K562 (cell line): ENCODE results near the gene AKIRIN1. TPM values are rescaled to one million over a fixed set of nuclear protein-coding genes. Genes with fewer than 3 reads are reported as not detected.
"Not testable (repeated sequence)": the region's sequence is repeated elsewhere in the genome, so short reads cannot be mapped to it uniquely, and the experiment has no call there.

ENCODE experiments used
- ATAC-seq: fragments of 200-7000 bp; cut with Tn5 transposase; 3 replicates; pipeline ENCODE4 v1.9.1; 2020; ENCODE audit warnings: moderate library complexity
- BruUV-seq: library from RNA; stranded (reverse); fragments of 400-500 nt; replicated peaks from 2 replicates; lab custom pipeline; 2021; lab: Mats Ljungman, UMichigan
- CTCF ChIA-PET: fragments of 300-600 bp; formaldehyde crosslinking; extraction: SDS; loops from one replicate; lab custom pipeline; 2021; ENCODE audit warnings: low intra/inter-chr PET ratio; lab: Yijun Ruan, JAX
- POLR2A ChIA-PET: fragments of 300-600, 350-650 bp; sonication (Branson Sonifier 250); formaldehyde crosslinking; extraction: SDS; loops from one replicate; lab custom pipeline; 2021; ENCODE audit warnings: antibody characterized with exemption, inconsistent platforms; lab: Yijun Ruan, JAX
- DNase-seq, 4 experiments: peaks; one replicate each; pipeline versions ENCODE4 v3.0.0 to v3.0.0-alpha.2; 2011 to 2018; ENCODE audit warnings: low spot score in 3 of 4, mixed read lengths in 3 of 4; ENCODE audit errors: extremely low read depth in 1 of 4
- FAIRE-seq: peaks from 2 replicates; lab custom pipeline; 2011; peaks lifted over from hg19 to GRCh38; lab: Jason Lieb, UNC
- H2AFZ ChIP-seq: 2 replicates; pipeline ENCODE4 v1.6.0; 2011; ENCODE audit warnings: low read depth, low read length, control low read depth, inconsistent platforms
- H3K27ac ChIP-seq: fragments of 200-600 bp; 3 replicates; pipeline ENCODE4 v1.8.0; 2011; ENCODE audit warnings: low read depth, mild to moderate bottlenecking, control low read depth, inconsistent platforms, low read length, moderate library complexity, mixed read lengths; ENCODE audit errors: extremely low read depth
- H3K27me3 ChIP-seq, 2 experiments: fragments of 300-600 bp in 1 of 2; 2 replicates in 1 of 2; 3 replicates in 1 of 2; pipeline versions ENCODE4 v1.6.0 to v1.8.0; 2011; ENCODE audit warnings: inconsistent platforms in 2 of 2, low read length in 2 of 2, mild to moderate bottlenecking in 1 of 2, mixed read lengths in 1 of 2, moderate library complexity in 1 of 2; ENCODE audit not compliant: control insufficient read depth in 2 of 2, insufficient read depth in 2 of 2
- H3K36me3 ChIP-seq: fragments of 300-600 bp; 3 replicates; pipeline ENCODE4 v1.8.0; 2011; ENCODE audit warnings: mild to moderate bottlenecking, low read length, inconsistent platforms; ENCODE audit not compliant: control insufficient read depth, insufficient read depth
- H3K4me1 ChIP-seq, 2 experiments: fragments of 200-600 bp in 1 of 2; replicated peaks in 1 of 2; 2 replicates in 1 of 2; 3 replicates in 1 of 2; pipeline versions ENCODE4 v1.5.1 to v1.8.0; 2011; ENCODE audit warnings: inconsistent platforms in 2 of 2, low read length in 2 of 2, mild to moderate bottlenecking in 1 of 2, mixed read lengths in 1 of 2, moderate library complexity in 1 of 2; ENCODE audit not compliant: control insufficient read depth in 2 of 2, insufficient read depth in 2 of 2
- H3K4me2 ChIP-seq: 2 replicates; pipeline ENCODE4 v1.6.1; 2011; ENCODE audit warnings: low read length, control low read depth, inconsistent platforms, mixed read lengths; ENCODE audit not compliant: insufficient read depth
- H3K4me3 ChIP-seq: fragments of 200-600 bp; sonication (generic), shearing (Covaris generic); 2 replicates; pipeline ENCODE4 v1.5.1; 2016; ENCODE audit warnings: control low read depth, inconsistent platforms
- H3K79me2 ChIP-seq: fragments of 200-600 bp; 3 replicates; pipeline ENCODE4 v1.8.0; 2011; ENCODE audit warnings: low read length, inconsistent platforms; ENCODE audit not compliant: control insufficient read depth, insufficient read depth
- H3K9ac ChIP-seq, 2 experiments: 2 replicates each; pipeline versions ENCODE4 v1.6.0 to v1.6.1; 2011; ENCODE audit warnings: low read depth in 2 of 2, low read length in 2 of 2, control low read depth in 1 of 2, inconsistent platforms in 1 of 2, mild to moderate bottlenecking in 1 of 2, mixed read lengths in 1 of 2; ENCODE audit not compliant: insufficient read depth in 1 of 2
- H3K9me1 ChIP-seq: one replicate; pipeline ENCODE4 v1.6.0; 2011; ENCODE audit warnings: inconsistent platforms, mild to moderate bottlenecking, low read length, moderate library complexity; ENCODE audit not compliant: control insufficient read depth, insufficient read depth
- H3K9me3 ChIP-seq: replicated peaks from 2 replicates; pipeline ENCODE4 v1.5.1; 2011; ENCODE audit warnings: low read depth, low read length, inconsistent platforms; ENCODE audit not compliant: control insufficient read depth, insufficient read depth
- H4K20me1 ChIP-seq: replicated peaks from 2 replicates; pipeline ENCODE4 v1.6.1; 2011; ENCODE audit warnings: low read length, inconsistent platforms, mixed read lengths; ENCODE audit not compliant: control insufficient read depth, insufficient read depth
- ADNP ChIP-seq: fragments of 200-800 bp; sonication (Bioruptor generic); IDR thresholded peaks from 2 replicates; pipeline ENCODE4 v1.6.1; 2016; ENCODE audit warnings: missing genetic modification characterization, missing compliant biosample characterization
- BCOR ChIP-seq: fragments of 450-650 bp; IDR thresholded peaks from 2 replicates; pipeline ENCODE4 v1.6.1; 2016
- DPF2 ChIP-seq: fragments of 450-650 bp; IDR thresholded peaks from 2 replicates; pipeline ENCODE4 v1.6.1; 2016
- EGR1 ChIP-seq: fragments of 450-650 bp; conservative IDR thresholded peaks from 2 replicates; pipeline ENCODE4 v1.6.1; 2017; ENCODE audit warnings: mild to moderate bottlenecking
- GTF3C2 ChIP-seq: IDR thresholded peaks from 3 replicates; pipeline ENCODE4 v1.6.1; 2011; ENCODE audit warnings: borderline replicate concordance, mild to moderate bottlenecking, moderate library complexity; ENCODE audit not compliant: insufficient read length; ENCODE audit errors: extremely low read depth
- KLF13 ChIP-seq: fragments of 450-650 bp; IDR thresholded peaks from 2 replicates; pipeline ENCODE4 v1.6.1; 2016; ENCODE audit warnings: missing genetic modification characterization, low read depth, mild to moderate bottlenecking, missing compliant biosample characterization, moderate library complexity, borderline replicate concordance
- PRDM10 ChIP-seq: fragments of 450-650 bp; IDR thresholded peaks from 2 replicates; pipeline ENCODE4 v1.6.1; 2018; ENCODE audit not compliant: partially characterized antibody
- TRIM24 ChIP-seq, 2 experiments: fragments of 450-650 bp; IDR thresholded peaks; 2 replicates each; pipeline ENCODE4 v1.6.1; 2016
- ZFP91 ChIP-seq: sonication (generic); formaldehyde crosslinking; IDR thresholded peaks from 2 replicates; pipeline ENCODE4 v1.8.0; 2022; ENCODE audit warnings: mild to moderate bottlenecking, missing genetic modification reagents
- ZNF316 ChIP-seq: fragments of 450-650 bp; IDR thresholded peaks from 2 replicates; pipeline ENCODE4 v1.6.1; 2016
- WGBS: fragments of 100-300 bp; shearing (Covaris generic); methylation state at CpG from one replicate; pipeline ENCODE4 v1.1.6; 2016; ENCODE audit warnings: low coverage, mixed read lengths; ENCODE audit not compliant: insufficient coverage; ENCODE audit errors: missing lambda C conversion rate; 5-methylcytosine and 5-hydroxymethylcytosine counted together
- in situ Hi-C: fragments of 300-500 bp; cut with MboI; formaldehyde crosslinking; loops from 4 replicates; pipeline ENCODE4 v1.15.0; 2018; ENCODE audit warnings: inconsistent platforms, mixed read lengths
- intact Hi-C: fragments of 100-400 bp; cut with micrococcal nuclease; formaldehyde crosslinking; loops from 2 replicates; pipeline ENCODE4 v1.14.2; 2022
- polyA plus RNA-seq, 8 experiments: library from polyadenylated mRNA; depleted of rRNA in 4 of 8; stranded (reverse) in 5 of 8; unstranded in 3 of 8; fragments of >200 nt; fragmentation: Nextera tagmentation in 2 of 8; fragmentation: Illumina TruSeq in 1 of 8; extraction: Ambion mirVana in 2 of 8; extraction: Trizol in 1 of 8; gene quantifications; 2 replicates each; pipeline versions ENCODE4 v1.2.1 to v1.2.3, GENCODE V29; 2011 to 2014; ENCODE audit warnings: inconsistent platforms in 1 of 8, missing spikeins in 1 of 8
- total RNA-seq, 7 experiments: library from RNA; depleted of rRNA in 6 of 7; stranded (reverse); fragments of >200 nt in 6 of 7; fragmentation: Illumina TruSeq in 2 of 7; extraction: Trizol in 2 of 7; gene quantifications; 2 replicates each; pipeline versions ENCODE4 v1.2.1 to v1.2.3, GENCODE V29; 2011 to 2021; ENCODE audit warnings: low replicate concordance in 1 of 7

Gene AKIRIN1
- total and polyA plus RNA-seq, 9 of the 15 experiments (the other 6 are each of a cell fraction or from before 2014, with no cell fraction given): 11.5 to 139 (median 83.4) TPM

GRCh38 chr1:38973145-38973544 is 17.9 kb upstream of the AKIRIN1 start:
- H3K9me3 ChIP-seq, H3K4me3 ChIP-seq, H3K4me2 ChIP-seq, H3K36me3 ChIP-seq, FAIRE-seq, H3K27me3 ChIP-seq, H3K27ac ChIP-seq, in situ Hi-C loops, H3K79me2 ChIP-seq, H3K9me1 ChIP-seq, CTCF ChIA-PET, intact Hi-C loops, BruUV-seq, H4K20me1 ChIP-seq, POLR2A ChIA-PET: not testable (repeated sequence)
- WGBS: 12% methylated on average over 6 of the region's 6 CpGs
- H3K9ac ChIP-seq: peak overlapping the region in 1 of 2 experiments; percentile 52; a peak in 1 of 4 replicates
- ATAC-seq (peak; percentile 85), DNase-seq (peak in 2 of 4 experiments; percentile 30 to 58)
- peaks cover 9 to 14% of the 10 kb centered on the region in 2 experiments; a peak in 4 of 5 replicates for H3K4me1 ChIP-seq
- 0 out of 2 replicates have a peak overlapping the region, but pooled peaks have one; percentile 28 for H2AFZ ChIP-seq
- 0 out of 2 replicates have a peak, but pooled peaks have one; percentile 42 for TF ChIP-seq ADNP (tag)
- 0 out of 4 replicates have a peak, but pooled peaks of 1 of the 2 experiments have one; percentile 10 for TF ChIP-seq TRIM24 (IDR thresholded peaks at IDR 0.05)
- TF ChIP-seq GTF3C2: peak; percentile 9
- peak; percentile 17; the same call in 1 of the 2 replicates for TF ChIP-seq BCOR
- peak; percentile 92 for TF ChIP-seq ZFP91 (CRISPR knock-in tag)
- TF ChIP-seq PRDM10: peak; percentile 32
- TF ChIP-seq DPF2: 0 out of 2 replicates have a peak, but pooled peaks have one; percentile 15
- peak; percentile 13; the same call in 1 of the 2 replicates for TF ChIP-seq KLF13 (tag)
- peak; percentile 62; the same call in 1 of the 2 replicates for TF ChIP-seq ZNF316
- peak; percentile 62 for TF ChIP-seq EGR1
